Hematopoietic multipotent progenitor cell treated with erythropoietin and hydrocortisone succinate and interleukin-3 and kit ligand, for 15 days (in vitro differentiated cells): ENCODE results near the gene MEN1.

Source experiments
- DNase-seq: peaks from one replicate; pipeline ENCODE4 v3.0.0-alpha.2; 2015; ENCODE audit warnings: low spot score

The MEN1 gene

DNA sequence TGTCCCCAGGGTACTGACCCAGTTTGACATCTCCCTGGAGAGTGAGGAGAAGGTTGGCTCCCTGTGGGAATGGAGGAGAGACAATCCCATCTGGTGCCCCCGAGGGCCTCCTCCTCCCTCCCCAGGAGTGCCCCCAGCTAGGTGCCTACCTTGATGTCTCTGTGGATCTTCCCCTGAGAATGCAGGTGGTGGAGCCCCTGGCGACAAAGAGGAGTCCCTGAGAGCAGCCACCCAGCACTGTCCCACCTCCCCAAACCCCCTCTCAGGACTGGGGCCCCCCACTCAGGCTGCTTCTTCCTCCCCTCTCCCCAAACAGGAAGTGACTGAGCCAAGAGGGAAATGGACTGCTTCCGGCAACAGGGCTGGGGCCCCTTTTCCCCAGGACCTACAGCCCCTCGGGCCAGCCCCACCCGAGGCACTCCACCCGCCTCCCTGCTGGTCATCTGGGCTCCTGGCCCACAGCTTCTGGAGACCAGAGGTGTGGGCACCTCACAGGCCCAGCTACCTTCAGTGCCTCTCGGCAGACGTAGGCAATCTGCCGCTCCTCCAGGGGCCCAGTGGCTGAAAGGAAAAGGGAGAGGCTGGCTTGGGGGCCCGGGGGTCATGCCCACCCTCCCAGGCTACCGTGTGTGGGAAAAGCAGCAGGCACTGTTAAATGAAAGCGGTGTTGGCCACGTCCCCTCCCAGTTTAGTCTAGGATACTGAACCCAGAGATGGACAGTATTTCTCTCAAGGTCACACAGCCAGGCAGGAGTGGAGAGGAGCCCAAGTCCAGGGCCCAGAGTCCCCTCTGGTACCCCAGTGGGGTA lies 8.6 kb downstream of the MEN1 start:
- no peak for DNase-seq

DNA sequence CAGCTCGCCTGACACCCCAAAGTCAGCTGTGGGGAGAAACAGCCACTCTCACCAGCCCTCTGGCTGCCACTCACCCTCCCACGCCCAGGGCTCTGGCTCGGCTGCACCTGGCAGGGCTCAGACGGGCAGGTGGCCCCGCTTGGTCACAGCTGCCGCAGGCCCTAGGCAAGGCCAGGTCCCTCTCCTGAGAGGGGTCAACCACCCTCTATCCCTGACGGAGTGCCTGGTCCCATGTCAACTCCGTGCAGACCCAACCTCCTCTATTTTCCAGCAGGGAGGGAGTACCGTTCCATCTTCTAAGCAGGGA lies 9.2 kb downstream of the MEN1 start:
- DNase-seq: no peak

DNA sequence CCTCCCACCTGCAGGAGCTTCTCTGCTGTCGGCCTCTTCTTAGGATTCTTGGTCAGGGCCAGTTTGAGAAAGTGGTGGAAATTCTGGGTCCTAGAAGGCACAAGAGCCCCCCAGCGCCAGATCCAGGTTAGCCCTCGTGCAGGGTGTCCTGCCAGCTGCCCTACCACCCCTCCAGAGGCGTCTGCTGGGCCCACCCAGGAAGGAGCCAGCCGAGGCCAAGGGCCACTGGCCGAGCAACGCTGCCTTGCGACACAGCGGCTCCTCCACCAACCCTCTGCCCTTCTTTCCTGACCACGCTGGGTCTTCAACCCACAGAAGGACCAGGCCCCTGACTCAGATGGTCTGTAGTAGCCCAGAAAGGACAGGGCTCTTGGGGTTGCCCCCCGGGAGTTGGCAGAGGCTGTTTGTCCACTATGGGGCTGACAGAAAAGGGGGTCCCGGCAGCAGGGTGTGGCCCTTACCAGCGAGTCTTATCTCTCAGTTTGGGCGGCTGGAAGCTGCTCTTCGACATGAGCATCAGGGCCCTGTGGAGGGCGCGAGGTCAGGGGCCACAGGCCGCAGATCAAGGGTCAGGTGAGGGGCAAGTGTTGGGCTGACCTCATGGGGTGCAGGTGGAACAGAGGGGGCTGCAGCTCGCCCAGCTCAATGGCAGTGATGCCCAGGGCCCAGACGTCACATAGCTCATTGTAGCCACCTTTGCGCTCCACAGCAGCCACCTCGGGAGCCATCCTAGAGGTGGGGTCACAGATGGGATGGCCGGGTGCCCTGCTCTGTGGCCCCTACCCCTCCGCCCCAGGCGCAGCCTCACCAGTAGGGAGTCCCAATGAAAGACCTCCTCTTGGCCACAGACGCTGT lies 9.8 kb downstream of the MEN1 start:
- DNase-seq: no peak

DNA sequence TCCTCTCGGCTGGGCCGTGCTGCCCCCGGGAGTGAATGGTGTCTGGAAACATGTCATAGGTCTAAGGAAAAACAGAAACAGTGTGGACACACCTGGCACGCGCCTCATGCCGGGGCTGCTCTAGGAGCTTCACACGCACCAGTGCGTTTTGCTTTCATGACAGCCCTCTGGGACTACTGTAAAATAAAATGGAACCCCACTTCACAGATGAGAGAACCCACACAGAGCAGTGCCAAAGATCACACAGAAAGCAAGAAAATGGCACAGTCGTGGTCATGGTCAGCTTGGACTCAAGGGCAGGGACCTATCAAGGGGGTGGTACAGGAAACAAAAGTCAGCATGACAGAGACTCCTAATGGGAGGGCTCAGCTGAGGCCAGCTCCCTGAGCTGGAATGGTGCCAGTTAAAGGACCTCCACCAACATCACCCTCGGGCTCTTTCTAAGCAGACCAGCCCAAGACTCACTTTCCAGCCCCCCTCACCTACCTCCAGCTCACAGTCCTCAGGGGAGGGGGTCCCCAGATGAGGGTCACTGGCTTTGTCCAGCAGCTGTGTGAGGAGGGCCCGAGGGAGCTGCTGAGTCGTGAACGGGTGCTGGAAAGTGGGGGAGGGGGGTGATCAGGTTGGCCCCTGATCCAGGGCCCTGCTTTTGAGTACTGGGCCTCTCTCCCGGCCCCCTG lies 10.6 kb downstream of the MEN1 start:
- no peak for DNase-seq

DNA sequence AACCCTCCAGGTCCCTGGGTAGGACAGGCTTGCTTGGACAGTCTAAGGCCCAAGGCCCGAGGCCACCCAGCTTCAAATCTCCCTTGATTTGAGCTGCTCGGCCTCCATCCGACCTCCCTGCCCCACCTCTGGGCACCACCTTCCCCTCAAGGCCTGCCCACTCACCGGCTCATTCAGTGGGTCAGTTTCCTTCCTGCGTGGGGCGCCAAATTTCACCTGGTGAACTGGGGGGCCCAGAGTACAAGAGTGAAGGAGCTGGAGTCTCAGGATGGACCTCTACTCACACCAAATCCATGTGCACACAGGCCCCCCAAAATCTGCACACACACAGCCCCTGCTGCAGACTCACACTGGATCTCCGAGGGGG lies 11.1 kb downstream of the MEN1 start:
- DNase-seq: no peak

DNA sequence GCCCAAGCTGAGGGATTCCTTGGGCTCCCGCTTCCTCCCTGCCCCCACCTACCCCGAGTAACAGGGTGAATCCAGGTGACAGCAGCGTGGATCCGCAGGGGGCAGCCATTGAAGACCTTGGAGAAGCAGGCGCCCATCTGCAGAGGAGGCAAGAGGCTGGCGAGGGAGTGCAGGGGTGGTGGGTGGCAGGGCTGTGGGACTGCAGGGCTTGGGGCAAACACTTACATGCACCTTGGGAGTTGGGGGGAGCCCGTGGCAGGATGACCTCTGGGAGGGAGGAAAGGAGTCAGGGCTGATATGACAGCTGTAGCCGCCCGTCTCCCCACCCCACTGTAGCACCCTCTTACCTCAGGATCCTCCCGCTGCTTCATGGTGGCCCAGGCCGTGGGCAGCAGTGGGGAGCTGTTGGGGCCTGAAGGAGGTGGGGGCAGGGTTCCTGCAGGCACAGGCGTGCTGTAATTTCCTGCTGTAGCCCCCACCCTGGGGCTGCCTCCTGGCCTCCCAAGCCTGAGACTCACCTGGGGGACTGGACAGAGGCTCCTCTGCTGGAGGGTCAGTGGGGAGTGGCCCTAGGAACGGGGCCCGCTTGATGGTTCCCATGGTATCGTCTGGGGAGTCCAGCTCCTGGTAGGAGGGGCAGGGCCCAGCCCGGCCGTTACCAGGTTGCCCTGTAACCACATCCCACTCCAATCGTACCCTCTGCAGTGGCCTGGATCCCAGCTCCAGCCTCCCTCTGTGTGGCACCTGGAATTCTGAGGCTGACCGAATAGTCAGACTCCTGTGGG lies 13.4 kb downstream of the MEN1 start:
- DNase-seq: no peak

DNA sequence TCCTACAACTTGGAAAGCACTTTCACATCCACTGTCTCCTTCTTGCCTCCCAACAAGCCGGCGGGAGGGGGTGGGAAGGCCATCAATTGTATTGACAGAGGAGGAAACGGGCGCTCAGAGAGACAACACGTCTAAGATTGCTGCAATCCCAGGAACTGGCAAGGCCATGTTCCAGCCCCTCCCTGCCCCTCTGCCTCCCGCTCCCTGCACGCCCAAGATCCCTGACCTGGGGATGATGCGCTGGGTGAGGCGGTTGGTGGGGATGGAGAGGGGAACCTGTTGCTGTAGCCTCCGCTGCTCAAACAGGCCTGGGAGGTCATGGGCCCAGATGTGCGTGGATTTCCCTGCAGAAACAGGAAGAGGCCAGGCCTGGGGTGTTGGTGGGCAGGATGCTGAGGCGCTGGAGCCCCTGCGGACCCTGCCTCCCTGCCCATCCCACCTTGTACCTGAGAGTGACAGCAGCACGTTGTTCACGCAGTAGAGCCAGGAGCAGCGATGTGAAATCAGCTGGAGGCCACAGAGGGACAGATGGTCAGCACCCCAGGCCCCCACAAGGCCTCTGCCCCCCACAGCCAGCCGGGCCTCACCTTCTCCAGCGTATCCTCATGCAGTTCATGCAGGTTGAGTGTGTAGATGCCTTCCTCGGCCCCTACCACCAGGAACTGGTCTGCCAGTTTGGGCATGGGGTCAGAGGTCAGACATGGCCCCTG lies 14.1 kb downstream of the MEN1 start:
- DNase-seq: no peak

DNA sequence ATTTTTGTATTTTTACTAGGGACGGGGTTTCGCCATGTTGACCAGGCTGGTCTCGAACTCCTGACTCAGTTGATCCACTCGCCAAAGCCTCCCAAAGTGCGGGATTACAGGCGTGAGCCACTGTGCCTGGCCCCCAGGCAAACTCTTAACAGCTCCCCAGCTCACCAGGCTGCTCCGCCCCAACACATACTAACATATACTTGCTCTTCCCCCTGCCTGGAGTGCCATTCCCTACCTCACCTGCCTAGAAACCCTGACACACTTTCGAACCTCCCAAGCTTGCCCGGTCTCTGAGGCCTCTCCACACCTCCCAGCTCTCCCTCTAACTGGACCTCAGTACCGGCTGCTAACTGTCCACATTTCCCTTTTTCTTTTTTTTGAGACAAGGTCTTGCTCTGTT lies 15.8 kb downstream of the MEN1 start:
- DNase-seq: no peak

DNA sequence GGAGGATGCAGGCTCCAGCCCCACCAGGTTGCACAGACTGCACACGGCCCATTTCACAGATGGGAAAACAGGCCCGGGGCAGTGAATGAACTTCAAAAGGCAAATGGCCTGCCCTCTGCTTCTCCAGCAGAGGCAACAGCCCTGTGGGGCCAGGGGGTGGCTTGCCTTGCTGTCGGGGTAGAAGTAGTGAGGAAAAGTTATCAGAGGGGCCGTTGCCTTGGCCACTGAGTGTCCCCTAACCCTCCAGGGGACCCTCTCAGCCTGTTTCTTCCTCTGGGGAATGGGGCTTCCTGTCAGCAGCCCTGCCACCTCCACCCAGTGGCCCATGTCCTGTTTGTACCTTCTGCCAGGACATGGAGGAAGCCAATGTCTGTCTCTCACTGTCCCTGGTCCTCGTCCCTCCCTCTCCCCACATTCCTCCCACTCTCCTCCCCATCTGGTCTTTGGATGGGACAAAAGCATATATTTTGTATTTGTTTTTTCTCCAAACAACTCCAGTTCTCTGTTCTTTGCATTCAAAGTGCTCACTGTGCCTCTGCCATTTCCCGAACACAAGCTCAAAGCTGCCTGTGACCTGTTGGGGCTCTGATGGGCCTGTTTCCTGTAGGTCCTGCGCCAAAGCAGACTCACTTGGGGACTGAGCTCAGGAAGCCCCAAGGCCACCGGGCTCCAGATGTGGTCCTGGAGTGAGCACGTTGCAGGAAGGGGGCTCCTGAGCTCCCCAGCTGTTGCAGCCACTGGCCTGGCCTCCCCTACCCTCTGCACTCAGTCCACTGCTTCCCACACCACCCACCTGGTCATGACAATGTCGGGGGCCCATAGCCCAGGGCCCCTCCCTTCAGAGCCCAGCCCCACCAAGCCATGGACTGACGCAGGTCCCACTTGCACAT lies 16.8 kb downstream of the MEN1 start:
- DNase-seq: no peak

DNA sequence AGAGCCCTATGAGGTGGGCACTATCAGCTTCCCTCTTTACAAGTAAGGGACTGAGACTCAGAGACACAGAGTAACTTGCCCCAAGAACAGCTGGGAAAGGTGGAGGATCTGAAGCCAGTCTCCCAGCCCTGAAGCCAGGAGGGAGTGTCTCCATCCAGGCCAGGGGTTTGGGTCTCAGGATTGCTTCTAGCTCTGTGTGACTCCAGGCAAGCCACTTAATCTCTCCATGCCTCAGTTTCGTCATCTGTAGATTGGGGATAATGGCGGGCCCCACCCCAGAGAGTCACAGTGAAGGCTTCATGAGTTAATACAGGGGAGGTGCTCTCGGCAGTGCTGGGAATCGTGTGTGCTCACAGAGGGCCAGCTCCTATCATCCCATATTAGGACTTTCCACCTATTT lies 17.9 kb downstream of the MEN1 start:
- no peak for DNase-seq

DNA sequence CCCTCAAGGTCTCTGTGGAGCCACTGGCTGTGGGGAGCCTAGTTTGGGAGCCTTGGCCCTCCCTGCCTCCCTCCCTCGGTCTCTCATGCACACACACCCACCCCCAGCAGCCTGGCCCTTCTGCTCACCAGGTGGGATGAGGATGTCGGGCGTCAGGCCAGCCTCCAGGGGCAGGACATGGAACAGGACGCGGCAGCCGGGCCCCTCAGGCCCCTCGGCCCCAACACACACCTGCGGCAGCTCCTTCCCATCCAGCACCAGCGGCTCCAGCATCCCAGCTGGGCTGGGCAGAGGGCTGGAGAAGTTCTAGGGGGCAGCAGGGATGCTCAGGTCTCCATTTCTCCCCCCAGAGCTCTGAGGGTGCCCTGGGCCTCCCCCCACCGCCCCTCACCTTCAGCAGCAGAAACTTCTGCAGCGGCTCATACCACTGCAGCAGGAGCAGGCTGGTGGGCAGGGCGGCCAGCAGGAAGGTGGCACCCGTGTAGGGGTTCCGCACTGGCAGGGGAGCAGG lies 18.5 kb downstream of the MEN1 start:
- no peak for DNase-seq

DNA sequence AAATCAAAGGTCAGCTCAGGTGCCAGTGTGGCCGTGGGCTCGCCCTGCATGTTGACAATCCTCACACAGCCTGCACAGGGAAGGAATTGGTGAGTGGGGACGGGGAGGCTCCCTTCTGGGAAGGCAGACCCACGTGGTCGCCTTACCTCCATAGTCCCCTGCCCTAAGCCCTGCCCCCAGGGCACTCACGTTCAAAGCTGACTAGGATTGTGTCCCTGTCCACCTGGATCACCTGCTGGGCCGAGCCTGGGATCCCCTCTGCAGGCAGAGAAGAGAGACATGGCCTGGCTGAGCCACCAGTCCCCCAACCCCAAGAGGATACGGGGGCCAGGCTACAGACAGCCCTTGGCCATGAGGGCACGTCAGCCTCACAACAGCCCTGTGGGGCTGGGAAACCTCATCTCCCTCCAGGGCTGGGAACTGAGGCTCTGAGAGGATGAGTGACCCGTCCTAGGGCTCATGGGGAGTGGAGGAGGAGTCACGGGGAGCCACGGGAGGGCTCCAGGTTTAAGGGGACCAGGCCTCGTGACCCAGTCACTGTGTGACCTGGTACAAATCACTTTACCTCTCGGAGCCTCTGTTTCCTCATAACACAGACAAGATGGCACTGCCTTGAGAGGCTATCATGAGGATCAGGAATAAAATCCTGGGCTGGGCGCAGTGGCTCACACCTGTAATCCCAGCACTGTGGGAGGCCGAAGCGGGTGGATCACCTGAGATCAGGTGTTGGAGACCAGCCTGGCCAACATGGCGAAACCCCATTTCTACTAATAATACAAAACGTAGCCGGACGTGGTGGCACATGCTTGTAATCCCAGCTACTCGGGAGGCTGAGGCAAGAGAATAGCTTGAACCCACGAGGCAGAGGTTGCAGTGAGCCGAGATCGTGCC lies 19.9 kb downstream of the MEN1 start:
- DNase-seq: no peak

DNA sequence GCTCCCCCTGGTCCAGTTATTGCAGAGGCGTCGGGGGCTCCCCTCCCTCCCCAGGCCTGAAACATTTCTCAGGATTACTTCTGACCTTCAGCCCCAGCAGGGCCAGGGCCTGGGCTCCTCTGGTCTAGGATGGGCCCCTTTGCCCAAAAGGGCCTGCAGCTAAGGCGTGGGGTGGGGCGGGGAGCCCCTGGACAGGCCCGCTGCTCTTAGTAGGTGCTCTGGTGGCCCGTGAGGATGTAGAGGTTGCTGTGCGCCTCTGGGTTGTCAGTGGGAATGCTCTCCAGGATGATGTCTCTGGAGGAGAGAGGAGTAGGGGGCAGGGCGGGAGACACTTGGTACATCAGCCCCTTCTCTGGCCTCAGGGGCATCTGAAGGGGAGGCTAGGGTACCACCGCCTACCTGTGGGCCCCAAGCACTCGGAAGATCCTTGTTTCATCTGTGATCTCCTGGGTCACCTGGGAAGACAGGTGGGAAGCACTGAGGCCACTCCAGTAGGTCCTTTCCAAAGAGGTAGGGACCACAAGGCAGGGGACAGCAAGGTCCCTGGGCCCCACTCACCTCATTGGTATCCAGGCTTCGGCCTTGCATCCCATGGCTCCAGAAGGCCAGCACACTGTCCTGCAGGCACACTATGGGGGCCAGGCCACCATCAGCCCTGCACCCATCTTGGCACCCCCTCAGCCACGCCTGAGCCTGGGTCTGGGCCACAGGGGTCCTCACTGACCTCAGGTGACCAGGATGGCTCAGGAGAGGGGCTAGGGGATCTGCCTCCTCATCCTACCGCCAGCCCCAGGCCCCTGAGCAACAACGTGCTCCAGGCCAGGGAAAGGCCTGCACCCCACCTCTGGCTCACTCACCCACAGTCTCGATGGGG lies 20.8 kb downstream of the MEN1 start:
- no peak for DNase-seq

DNA sequence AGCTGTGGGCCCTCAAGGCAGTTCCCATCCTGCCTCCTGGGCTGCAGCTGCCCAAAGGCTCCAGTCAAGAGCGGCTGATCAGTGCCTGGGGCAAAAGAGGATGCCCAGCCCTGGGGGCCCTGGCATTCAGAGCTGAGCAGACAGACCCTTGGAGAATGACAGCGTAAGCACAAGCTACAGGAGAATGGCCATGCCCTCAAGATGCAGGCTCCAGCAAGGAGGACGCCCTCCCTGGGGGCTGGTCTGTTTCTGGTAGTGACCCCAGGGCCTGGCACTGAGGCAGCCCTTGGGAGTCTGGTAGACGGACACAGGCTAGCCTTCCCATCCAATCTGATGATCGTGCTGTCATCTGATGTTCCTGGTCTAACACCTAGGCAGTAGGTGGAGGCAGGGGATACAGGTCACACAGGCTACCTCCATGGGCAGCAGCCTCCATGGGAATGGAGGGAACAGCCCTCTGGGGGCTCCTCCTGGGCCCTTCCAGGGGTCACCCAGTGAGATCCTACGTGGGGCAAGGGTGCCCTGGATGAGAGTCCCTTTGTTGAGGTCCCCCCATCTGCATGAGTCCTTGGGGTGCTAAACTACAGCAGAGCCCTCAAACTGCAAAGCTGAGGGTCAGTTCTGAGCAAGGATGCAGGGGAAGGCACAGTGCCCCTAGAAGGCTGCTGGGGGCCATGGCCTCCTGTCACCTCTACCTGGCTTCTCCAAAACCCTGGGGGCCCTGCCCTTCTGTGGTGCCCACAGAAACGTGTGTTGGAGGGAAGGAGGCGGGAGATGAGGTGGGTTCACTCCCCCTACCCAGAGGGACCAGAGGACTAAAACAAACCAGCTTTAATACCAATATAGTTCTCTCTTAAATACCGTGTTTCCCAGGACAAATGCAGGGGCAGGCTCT lies 21.8 kb downstream of the MEN1 start:
- DNase-seq: no peak

DNA sequence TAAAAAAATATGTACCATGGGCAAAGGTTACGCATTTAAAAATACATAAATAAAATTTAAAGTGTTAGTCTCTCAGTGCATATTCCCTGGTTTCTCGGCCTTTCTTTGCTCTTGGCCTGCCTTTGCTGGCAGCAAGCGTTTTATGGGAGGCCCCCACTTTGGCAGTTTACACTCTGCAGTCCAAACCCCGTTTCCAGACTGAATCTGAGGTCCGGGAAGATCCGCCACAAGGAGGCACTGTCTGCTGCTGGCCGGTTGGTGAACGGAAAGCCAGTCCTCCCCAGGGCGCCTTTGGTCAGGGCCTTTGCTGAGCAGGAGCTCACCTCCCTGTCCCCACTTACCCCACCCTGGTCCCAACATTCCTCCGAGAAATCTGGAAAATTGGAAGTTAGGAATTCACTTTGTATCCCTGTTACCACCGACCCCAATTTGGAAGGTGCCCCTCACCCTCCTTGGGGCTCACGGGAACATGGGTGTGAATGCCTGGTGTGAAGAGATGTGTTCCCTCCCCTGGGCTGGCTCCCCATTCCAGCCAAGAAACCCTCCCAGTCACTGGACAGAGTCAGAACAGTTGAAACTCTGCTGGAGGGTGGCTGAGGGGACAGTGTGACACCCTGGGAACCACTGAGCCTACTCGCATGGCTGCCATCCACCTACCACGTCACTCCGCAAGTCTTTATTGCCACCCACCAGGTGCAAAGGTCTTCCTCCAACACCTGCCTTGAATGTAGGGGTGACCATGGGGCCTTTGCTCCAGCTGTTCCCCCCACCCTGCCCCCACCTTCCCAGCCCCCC lies 22.6 kb downstream of the MEN1 start:
- DNase-seq: peak; percentile 61

DNA sequence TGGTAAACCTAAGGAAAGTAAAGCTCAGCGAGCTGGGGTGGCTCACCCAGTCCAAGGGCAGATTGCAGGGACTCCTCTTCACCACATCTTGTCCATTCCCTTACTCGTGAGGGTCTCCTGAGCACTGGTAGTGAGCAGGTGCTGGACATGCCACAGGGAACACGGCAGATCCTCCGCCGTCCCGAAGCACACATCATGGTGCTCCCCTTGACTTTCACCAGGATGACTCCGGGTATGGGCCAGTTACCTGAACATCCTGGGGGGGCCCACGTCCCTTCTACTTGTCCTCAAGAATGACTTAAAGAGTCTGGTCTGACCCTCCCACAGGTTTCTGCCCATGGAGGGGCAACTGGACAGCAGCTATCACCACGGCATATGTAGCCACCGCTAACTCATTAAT lies 24.0 kb downstream of the MEN1 start:
- no peak for DNase-seq
